ENCODE measurements around the gene CASTOR1.

Gene CASTOR1

GRCh38 chr22:30286331-30286730, 3.0 kb downstream of the CASTOR1 start:
- no peak for DNase-seq (ENCODE audit: extremely low read depth in 1 of 2, low read depth in 1 of 2)

- DNase-seq (ENCODE audit: extremely low read depth in 1 of 2, low read depth in 1 of 2): no peak
Measured at GRCh38 chr22:30285846-30286200, 3.5 kb downstream of the CASTOR1 start.

- no peak for DNase-seq (ENCODE audit: extremely low read depth in 1 of 2, low read depth in 1 of 2)
Measured at GRCh38 chr22:30285176-30285845, 4.0 kb downstream of the CASTOR1 start.

- DNase-seq (ENCODE audit: extremely low read depth in 1 of 2, low read depth in 1 of 2): no peak
Measured at GRCh38 chr22:30284666-30285065, 4.6 kb downstream of the CASTOR1 start.

- DNase-seq (ENCODE audit: extremely low read depth in 1 of 2, low read depth in 1 of 2): no peak
Measured at GRCh38 chr22:30284172-30284571, 5.1 kb downstream of the CASTOR1 start.

- DNase-seq (ENCODE audit: extremely low read depth in 1 of 2, low read depth in 1 of 2): no peak
Measured at GRCh38 chr22:30283342-30283741, 6.0 kb downstream of the CASTOR1 start.

- no peak for DNase-seq (ENCODE audit: extremely low read depth in 1 of 2, low read depth in 1 of 2)
Measured at GRCh38 chr22:30282616-30283046, 6.7 kb downstream of the CASTOR1 start.

- no peak for DNase-seq (ENCODE audit: extremely low read depth in 1 of 2, low read depth in 1 of 2)
Measured at GRCh38 chr22:30280505-30280904, 8.8 kb downstream of the CASTOR1 start.

GRCh38 chr22:30279932-30280331, 9.4 kb downstream of the CASTOR1 start:
- DNase-seq (ENCODE audit: extremely low read depth in 1 of 2, low read depth in 1 of 2): no peak

- no peak for DNase-seq (ENCODE audit: extremely low read depth in 1 of 2, low read depth in 1 of 2)
Measured at GRCh38 chr22:30279046-30279788, 10.1 kb downstream of the CASTOR1 start.

GRCh38 chr22:30277547-30278344, 11.6 kb downstream of the CASTOR1 start:
- DNase-seq (ENCODE audit: extremely low read depth in 1 of 2, low read depth in 1 of 2): no peak

GRCh38 chr22:30276039-30276438, 13.3 kb downstream of the CASTOR1 start:
- no peak for DNase-seq (ENCODE audit: extremely low read depth in 1 of 2, low read depth in 1 of 2)

- DNase-seq (ENCODE audit: extremely low read depth in 1 of 2, low read depth in 1 of 2): no peak
Measured at GRCh38 chr22:30275625-30276024, 13.7 kb downstream of the CASTOR1 start.

- no peak for DNase-seq (ENCODE audit: extremely low read depth in 1 of 2, low read depth in 1 of 2)
Measured at GRCh38 chr22:30274437-30274812, 14.9 kb downstream of the CASTOR1 start.

- no peak for DNase-seq (ENCODE audit: extremely low read depth in 1 of 2, low read depth in 1 of 2)
Measured at GRCh38 chr22:30273711-30274436, 15.4 kb downstream of the CASTOR1 start.

GRCh38 chr22:30272781-30273601, 16.3 kb downstream of the CASTOR1 start:
- no peak for DNase-seq (ENCODE audit: extremely low read depth in 1 of 2, low read depth in 1 of 2)

GRCh38 chr22:30270832-30271231, 18.5 kb downstream of the CASTOR1 start:
- DNase-seq (ENCODE audit: extremely low read depth in 1 of 2, low read depth in 1 of 2): no peak

GRCh38 chr22:30268331-30268730, 21.0 kb downstream of the CASTOR1 start:
- DNase-seq (ENCODE audit: extremely low read depth in 1 of 2, low read depth in 1 of 2): no peak

- DNase-seq (ENCODE audit: extremely low read depth in 1 of 2, low read depth in 1 of 2): no peak
Measured at GRCh38 chr22:30267382-30268302, 21.7 kb downstream of the CASTOR1 start.

Measured in activated CD8-positive, alpha-beta memory T cell treated with anti-CD3 and anti-CD28 coated beads for 1 hour (primary cell).